Measurements from ENCODE around the gene VSTM4. TPM values are rescaled to one million over a fixed set of nuclear protein-coding genes. Genes with fewer than 3 reads are reported as not detected.

The VSTM4 gene
- total RNA-seq, 1 experiment from 2014 or later: not detected

- no peaks in the 10 kb centered on the region for H3K9me2 ChIP-seq (ENCODE audit: insufficient read depth)
- no peak overlapping the region for H3K4me3 ChIP-seq
- TF ChIP-seq EZH2 (IDR thresholded peaks at IDR 0.05; ENCODE audit: low read depth): no peak
- intact Hi-C loops (cut with micrococcal nuclease; ENCODE audit: unreplicated experiment): no loop called here
- no peaks in the 10 kb centered on the region; the same call in 1 of the 2 replicates for H3F3A ChIP-seq (ENCODE audit: insufficient read depth, low read depth)
- no peaks in the 10 kb centered on the region for H4K20me1 ChIP-seq (ENCODE audit: insufficient read depth)
- no peak overlapping the region for H2AFZ ChIP-seq
- no peaks in the 10 kb centered on the region for H3K9me3 ChIP-seq (ENCODE audit: insufficient read depth, low read depth)
- no peak for DNase-seq
- H3K27me3 ChIP-seq (ENCODE audit: insufficient read depth, low read depth): peaks cover 28% of the 10 kb centered on the region; the same call in 1 of the 2 replicates
- CTCF ChIA-PET: no interaction called here
- no peaks in the 10 kb centered on the region for H3K79me2 ChIP-seq (ENCODE audit: low read depth)
- no peaks in the 10 kb centered on the region for H3K36me3 ChIP-seq (ENCODE audit: low read depth)
- POLR2A ChIA-PET (ENCODE audit: unreplicated experiment): no interaction called here
- no peaks in the 10 kb centered on the region for H3K4me1 ChIP-seq (replicated peaks; ENCODE audit: insufficient read depth)
- no peak overlapping the region for H3K27ac ChIP-seq
- BruUV-seq (replicated peaks): no TSS peak
- H3K4me2 ChIP-seq: no peak overlapping the region
Observed at GRCh38 chr10:49153971-49154370, 38.6 kb upstream of the VSTM4 start.

GRCh38 chr10:49153115-49153514, 37.8 kb upstream of the VSTM4 start:
- Histone ChIP-seq H3K79me2 (ENCODE audit: low read depth) (no peaks in the 10 kb centered on the region), H4K20me1 (ENCODE audit: insufficient read depth) (no peaks in the 10 kb centered on the region), H3K9me3 (ENCODE audit: insufficient read depth, low read depth) (no peaks in the 10 kb centered on the region), H3K9me2 (ENCODE audit: insufficient read depth) (no peaks in the 10 kb centered on the region), H3K27ac (no peak overlapping the region), H3K4me3 (no peak overlapping the region), H3K4me1 (replicated peaks; ENCODE audit: insufficient read depth) (no peaks in the 10 kb centered on the region), H3K36me3 (ENCODE audit: low read depth) (no peaks in the 10 kb centered on the region), H3K4me2 (no peak overlapping the region), H3F3A (ENCODE audit: insufficient read depth, low read depth) (no peaks in the 10 kb centered on the region; the same call in 1 of the 2 replicates), H3K27me3 (ENCODE audit: insufficient read depth, low read depth) (peaks cover 28% of the 10 kb centered on the region; the same call in 1 of the 2 replicates), H2AFZ (no peak overlapping the region)
- TF ChIP-seq EZH2 (IDR thresholded peaks at IDR 0.05; ENCODE audit: low read depth): no peak
- no peak for TF ChIP-seq CTCF (conservative IDR thresholded peaks at IDR 0.05)
- POLR2A ChIA-PET (ENCODE audit: unreplicated experiment): no interaction called here
- BruUV-seq (replicated peaks): no TSS peak
- intact Hi-C loops (cut with micrococcal nuclease; ENCODE audit: unreplicated experiment): no loop called here
- CTCF ChIA-PET: no interaction called here
- no peak for DNase-seq

- Histone ChIP-seq H3F3A (ENCODE audit: insufficient read depth, low read depth) (no peaks in the 10 kb centered on the region; the same call in 1 of the 2 replicates), H3K9me2 (ENCODE audit: insufficient read depth) (no peaks in the 10 kb centered on the region), H3K4me1 (replicated peaks; ENCODE audit: insufficient read depth) (no peaks in the 10 kb centered on the region), H4K20me1 (ENCODE audit: insufficient read depth) (no peaks in the 10 kb centered on the region), H3K4me3 (no peak overlapping the region), H3K4me2 (no peak overlapping the region), H3K27me3 (ENCODE audit: insufficient read depth, low read depth) (peaks cover 28% of the 10 kb centered on the region; the same call in 1 of the 2 replicates), H3K79me2 (ENCODE audit: low read depth) (no peaks in the 10 kb centered on the region), H2AFZ (no peak overlapping the region), H3K27ac (no peak overlapping the region), H3K36me3 (ENCODE audit: low read depth) (no peaks in the 10 kb centered on the region), H3K9me3 (ENCODE audit: insufficient read depth, low read depth) (no peaks in the 10 kb centered on the region)
- CTCF ChIA-PET: no interaction called here
- no TSS peak for BruUV-seq (replicated peaks)
- intact Hi-C loops (cut with micrococcal nuclease; ENCODE audit: unreplicated experiment): no loop called here
- TF ChIP-seq EZH2 (IDR thresholded peaks at IDR 0.05; ENCODE audit: low read depth) (no peak), CTCF (conservative IDR thresholded peaks at IDR 0.05) (no peak)
- POLR2A ChIA-PET (ENCODE audit: unreplicated experiment): no interaction called here
- DNase-seq: no peak
Observed at GRCh38 chr10:49152663-49153062, 37.3 kb upstream of the VSTM4 start.

GRCh38 chr10:49152037-49152436, 36.7 kb upstream of the VSTM4 start:
- intact Hi-C loops (cut with micrococcal nuclease; ENCODE audit: unreplicated experiment): no loop called here
- Histone ChIP-seq H3F3A (ENCODE audit: insufficient read depth, low read depth) (no peaks in the 10 kb centered on the region; the same call in 1 of the 2 replicates), H3K27ac (no peak overlapping the region), H3K36me3 (ENCODE audit: low read depth) (no peaks in the 10 kb centered on the region), H3K9me2 (ENCODE audit: insufficient read depth) (no peaks in the 10 kb centered on the region), H3K79me2 (ENCODE audit: low read depth) (no peaks in the 10 kb centered on the region), H2AFZ (no peak overlapping the region), H3K9me3 (ENCODE audit: insufficient read depth, low read depth) (no peaks in the 10 kb centered on the region), H3K4me1 (replicated peaks; ENCODE audit: insufficient read depth) (no peaks in the 10 kb centered on the region), H3K4me3 (no peak overlapping the region), H3K27me3 (ENCODE audit: insufficient read depth, low read depth) (peaks cover 28% of the 10 kb centered on the region; the same call in 1 of the 2 replicates), H4K20me1 (ENCODE audit: insufficient read depth) (no peaks in the 10 kb centered on the region), H3K4me2 (no peak overlapping the region)
- TF ChIP-seq EZH2 (IDR thresholded peaks at IDR 0.05; ENCODE audit: low read depth): no peak
- TF ChIP-seq CTCF (conservative IDR thresholded peaks at IDR 0.05): no peak
- DNase-seq: no peak
- BruUV-seq (replicated peaks): no TSS peak
- POLR2A ChIA-PET (ENCODE audit: unreplicated experiment): no interaction called here
- CTCF ChIA-PET: no interaction called here

All from PC-9 (cell line).